ENCODE results near the gene KCNAB2.

KCNAB2 gene

GRCh38 chr1:6126521-6127067 is 80.9 kb downstream of the KCNAB2 start:
- no peak for TF ChIP-seq CTCF (conservative IDR thresholded peaks at IDR 0.05; ENCODE audit: control insufficient read depth, insufficient read depth, low read depth, low read length)
- no peak for DNase-seq (ENCODE audit: low read depth)
- H3K4me3 ChIP-seq (ENCODE audit: control insufficient read depth, low read depth, low read length), result no peak overlapping the region

- H3K4me3 ChIP-seq (ENCODE audit: control insufficient read depth, low read depth, low read length), result no peak overlapping the region
- DNase-seq (ENCODE audit: low read depth), result peak; percentile 53
- no peak for TF ChIP-seq CTCF (conservative IDR thresholded peaks at IDR 0.05; ENCODE audit: control insufficient read depth, insufficient read depth, low read depth, low read length)
These were observed 82.0 kb downstream of the KCNAB2 start for GRCh38 chr1:6127587-6128163.

GRCh38 chr1:6128276-6129081 is 82.8 kb downstream of the KCNAB2 start:
- no peak for DNase-seq (ENCODE audit: low read depth)
- H3K4me3 ChIP-seq (ENCODE audit: control insufficient read depth, low read depth, low read length), result no peak overlapping the region
- TF ChIP-seq CTCF (conservative IDR thresholded peaks at IDR 0.05; ENCODE audit: control insufficient read depth, insufficient read depth, low read depth, low read length), result no peak

GRCh38 chr1:6129313-6129712 is 83.6 kb downstream of the KCNAB2 start:
- TF ChIP-seq CTCF (conservative IDR thresholded peaks at IDR 0.05; ENCODE audit: control insufficient read depth, insufficient read depth, low read depth, low read length), result no peak
- DNase-seq (ENCODE audit: low read depth), result no peak
- H3K4me3 ChIP-seq (ENCODE audit: control insufficient read depth, low read depth, low read length), result no peak overlapping the region

- no peak overlapping the region for H3K4me3 ChIP-seq (ENCODE audit: control insufficient read depth, low read depth, low read length)
- TF ChIP-seq CTCF (conservative IDR thresholded peaks at IDR 0.05; ENCODE audit: control insufficient read depth, insufficient read depth, low read depth, low read length), result no peak
- DNase-seq (ENCODE audit: low read depth), result no peak
These were observed 84.3 kb downstream of the KCNAB2 start for GRCh38 chr1:6130036-6130435.

GRCh38 chr1:6130596-6130995 is 84.9 kb downstream of the KCNAB2 start:
- no peak overlapping the region for H3K4me3 ChIP-seq (ENCODE audit: control insufficient read depth, low read depth, low read length)
- TF ChIP-seq CTCF (conservative IDR thresholded peaks at IDR 0.05; ENCODE audit: control insufficient read depth, insufficient read depth, low read depth, low read length), result no peak
- no peak for DNase-seq (ENCODE audit: low read depth)
